HG02938 (cell line): ENCODE data around the gene COL5A1.

Experiments used
- ATAC-seq: cut with Tn5 transposase; IDR thresholded peaks from one replicate; pipeline ENCODE4 v1.9.1; 2021; ENCODE audit warnings: mild to moderate bottlenecking, moderate library complexity; ENCODE audit not compliant: unreplicated experiment

Gene COL5A1

GRCh38 chr9:134688661-134689320 is 47.2 kb downstream of the COL5A1 start:
- ATAC-seq, result no peak

GRCh38 chr9:134689321-134690181 is 47.9 kb downstream of the COL5A1 start:
- no peak for ATAC-seq

- ATAC-seq, result no peak
These were observed 48.7 kb downstream of the COL5A1 start for GRCh38 chr9:134690301-134690751.

GRCh38 chr9:134690946-134691694 is 49.5 kb downstream of the COL5A1 start:
- no peak for ATAC-seq

GRCh38 chr9:134691695-134692572 is 50.3 kb downstream of the COL5A1 start:
- no peak for ATAC-seq

- ATAC-seq, result no peak
These were observed 50.9 kb downstream of the COL5A1 start for GRCh38 chr9:134692573-134692860.

GRCh38 chr9:134693011-134693410 is 51.4 kb downstream of the COL5A1 start:
- no peak for ATAC-seq

GRCh38 chr9:134693641-134694367 is 52.2 kb downstream of the COL5A1 start:
- ATAC-seq, result no peak

- ATAC-seq, result no peak
These were observed 52.7 kb downstream of the COL5A1 start for GRCh38 chr9:134694368-134694665.

GRCh38 chr9:134694714-134695113 is 53.1 kb downstream of the COL5A1 start:
- no peak for ATAC-seq

- no peak for ATAC-seq
These were observed 53.5 kb downstream of the COL5A1 start for GRCh38 chr9:134695144-134695543.

- ATAC-seq, result no peak
These were observed 54.8 kb downstream of the COL5A1 start for GRCh38 chr9:134696433-134696832.

- ATAC-seq, result no peak
These were observed 56.5 kb downstream of the COL5A1 start for GRCh38 chr9:134698111-134698510.

GRCh38 chr9:134698587-134699342 is 57.2 kb downstream of the COL5A1 start:
- no peak for ATAC-seq

GRCh38 chr9:134699343-134699740 is 57.7 kb downstream of the COL5A1 start:
- no peak for ATAC-seq

GRCh38 chr9:134700636-134701350 is 59.2 kb downstream of the COL5A1 start:
- ATAC-seq, result no peak

- no peak for ATAC-seq
These were observed 60.1 kb downstream of the COL5A1 start for GRCh38 chr9:134701581-134702259.

- ATAC-seq, result no peak
These were observed 60.7 kb downstream of the COL5A1 start for GRCh38 chr9:134702291-134702690.
